Ammon's horn (tissue), 1 donor: Measurements from ENCODE around the gene OTOG.

Experiments used
- DNase-seq: peaks from one replicate; pipeline ENCODE4 v3.0.0-alpha.2; 2016; ENCODE audit warnings: low spot score

Gene OTOG

DNA sequence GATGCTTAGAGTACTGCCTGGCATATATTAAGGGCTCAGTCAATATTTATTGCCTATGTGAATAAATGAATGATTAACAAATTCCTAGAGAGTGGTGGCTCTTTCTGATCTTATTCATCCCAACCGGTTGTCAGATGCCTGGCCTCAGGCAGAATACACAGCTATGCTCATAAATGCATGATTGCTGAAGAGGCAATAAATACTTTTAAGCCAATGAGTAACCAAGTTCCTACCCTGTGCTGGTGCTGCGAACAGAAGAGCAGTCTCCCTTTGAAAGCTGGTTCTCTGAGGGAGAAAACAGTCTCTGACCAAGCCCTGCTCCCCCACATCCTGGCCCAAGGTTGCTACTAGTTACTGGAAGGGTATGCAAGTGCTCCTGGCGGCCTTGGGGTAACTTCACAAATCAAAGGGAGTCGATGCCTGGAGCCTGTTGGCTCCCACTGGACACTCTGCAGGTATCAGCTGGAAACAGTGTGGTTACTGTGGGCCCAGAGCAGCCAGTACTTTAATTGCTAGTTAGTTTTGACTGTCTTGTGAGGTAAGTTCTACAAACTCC lies 5.7 kb upstream of the OTOG start:
- DNase-seq = no peak

DNA sequence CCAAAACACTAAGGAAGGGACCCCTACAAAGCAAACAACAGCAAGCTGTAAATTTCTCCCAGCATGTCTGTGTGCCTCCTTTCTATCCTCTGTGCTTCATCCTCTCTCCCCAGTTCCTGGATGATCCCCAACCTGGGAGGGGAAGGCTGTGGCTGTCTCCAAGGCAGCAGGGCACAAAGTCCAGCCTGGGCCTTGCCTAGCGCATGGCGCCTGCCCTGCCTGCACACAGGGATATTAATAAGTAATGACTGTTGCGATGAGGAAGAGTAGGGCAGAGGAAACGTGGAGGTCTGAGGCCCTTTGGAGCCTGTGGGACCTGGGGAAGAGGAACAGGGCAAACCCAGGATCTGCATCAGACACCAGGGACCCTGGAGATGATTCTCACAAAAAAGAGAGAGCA lies 4.8 kb upstream of the OTOG start:
- no peak for DNase-seq

DNA sequence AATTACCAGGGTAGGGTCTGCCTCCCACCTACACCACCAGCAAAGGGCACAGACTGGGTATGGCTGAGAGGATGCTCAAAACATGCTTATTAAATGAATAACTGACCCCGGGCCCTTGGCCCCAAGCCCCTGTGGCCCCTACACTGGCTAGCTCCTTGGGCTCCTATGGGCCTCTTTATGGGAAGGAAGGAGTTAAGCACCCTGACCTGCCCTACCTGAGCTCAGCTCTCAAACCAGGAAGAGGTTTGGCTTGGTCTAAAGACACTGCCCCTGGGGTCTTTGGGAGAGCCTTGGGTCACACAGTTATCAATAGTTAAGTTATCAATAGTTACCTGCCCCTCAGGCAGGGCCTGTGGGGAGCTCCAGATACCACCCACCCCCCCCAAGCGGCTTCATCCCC lies 4.0 kb upstream of the OTOG start:
- DNase-seq = no peak

DNA sequence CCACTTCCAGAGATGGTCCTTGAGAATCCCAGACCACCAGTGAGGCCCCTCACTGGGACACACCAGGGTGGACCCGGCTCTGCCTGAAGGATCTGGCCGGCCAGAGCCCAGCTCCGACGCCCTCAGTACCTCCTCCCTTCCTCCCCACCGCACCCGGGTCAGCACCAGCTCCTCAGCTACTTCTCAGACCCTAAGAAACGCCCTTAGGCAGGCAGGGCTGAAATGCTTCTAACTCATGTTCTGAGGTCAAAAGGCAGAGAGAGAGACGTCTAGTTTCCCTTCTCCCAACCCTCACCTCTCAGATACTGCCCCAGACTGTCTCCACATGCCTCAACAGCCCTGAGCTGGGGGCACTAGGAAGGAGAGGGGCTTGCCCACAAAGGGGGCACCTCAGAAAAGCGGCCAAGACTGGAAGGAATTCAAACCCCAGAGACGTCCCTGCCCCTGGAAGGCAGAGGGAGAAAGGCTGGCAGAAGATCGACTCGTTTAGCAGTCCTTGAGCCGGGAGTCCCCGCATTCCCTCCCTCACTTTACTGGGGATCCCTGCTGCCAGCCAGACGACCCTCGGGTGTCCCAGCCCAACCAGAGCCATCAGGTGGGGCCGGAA lies 3.4 kb upstream of the OTOG start:
- DNase-seq = no peak

DNA sequence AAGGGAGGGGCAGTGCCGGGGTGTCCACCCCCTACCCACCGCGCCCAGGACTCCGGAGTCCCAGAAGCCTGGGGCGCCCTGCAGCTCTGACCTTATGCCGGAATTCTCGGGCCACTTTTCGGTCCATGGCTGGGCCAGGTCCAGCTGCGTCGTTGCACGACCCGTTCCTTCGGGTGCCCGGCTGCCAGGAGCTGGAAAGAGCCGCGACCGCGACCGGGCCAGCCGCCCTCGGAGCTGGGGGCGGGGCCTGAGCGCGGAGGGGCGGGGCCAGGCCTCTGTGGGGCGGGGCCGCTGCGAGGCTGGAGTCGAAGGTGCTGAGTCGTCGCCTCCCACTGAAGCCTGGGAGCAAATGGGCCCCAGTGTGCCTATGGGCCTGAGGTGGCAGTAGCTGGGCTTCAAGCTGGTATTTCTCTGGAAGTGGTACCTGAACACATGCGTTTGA lies 2.9 kb upstream of the OTOG start, which contains the start of gene USH1C:
Gene USH1C (minus strand): TSS at position 236 of the 442 bp plus-strand sequence. CDS start 109 bp downstream, at position 127.
- DNase-seq = no peak

DNA sequence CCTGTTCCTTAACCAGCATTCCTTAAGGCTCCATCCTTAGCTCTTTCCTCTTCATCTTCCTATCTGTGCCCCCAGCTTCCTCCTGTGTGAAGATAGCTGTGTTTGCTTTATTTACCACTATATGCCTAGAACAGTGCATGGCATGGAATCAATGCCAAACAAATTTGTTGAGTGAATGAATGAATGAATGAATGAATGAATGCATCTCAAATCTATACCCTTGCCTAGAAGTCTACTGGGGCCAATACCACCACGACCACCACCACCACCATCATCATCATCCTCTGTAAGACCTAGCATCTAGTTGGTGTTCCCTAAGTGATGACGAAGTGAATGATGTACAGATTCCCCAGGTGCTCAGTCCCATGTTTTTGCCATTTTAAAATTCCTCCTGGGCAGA lies 819 bp upstream of the OTOG start:
- DNase-seq = no peak

DNA sequence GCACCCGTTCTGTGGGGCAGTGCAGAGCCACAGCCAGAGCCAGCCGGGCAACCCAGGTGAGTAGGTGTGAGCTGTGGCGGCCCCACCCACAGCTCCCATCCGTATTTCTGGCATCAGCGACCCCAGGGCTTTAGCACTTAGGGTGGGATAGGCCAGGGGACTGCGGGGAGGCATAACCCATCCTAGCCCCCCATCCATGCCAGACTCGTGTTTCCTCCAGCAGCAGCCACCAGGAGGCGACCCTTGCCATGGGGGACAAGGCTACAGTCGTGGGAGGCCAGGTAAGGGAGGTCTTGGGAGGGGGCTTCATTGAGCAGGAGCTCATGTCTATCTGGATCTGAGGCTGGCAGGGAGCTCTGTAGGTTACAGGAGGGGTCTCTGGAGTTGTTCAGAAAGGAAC lies 873 bp downstream of the OTOG start:
- DNase-seq = no peak

DNA sequence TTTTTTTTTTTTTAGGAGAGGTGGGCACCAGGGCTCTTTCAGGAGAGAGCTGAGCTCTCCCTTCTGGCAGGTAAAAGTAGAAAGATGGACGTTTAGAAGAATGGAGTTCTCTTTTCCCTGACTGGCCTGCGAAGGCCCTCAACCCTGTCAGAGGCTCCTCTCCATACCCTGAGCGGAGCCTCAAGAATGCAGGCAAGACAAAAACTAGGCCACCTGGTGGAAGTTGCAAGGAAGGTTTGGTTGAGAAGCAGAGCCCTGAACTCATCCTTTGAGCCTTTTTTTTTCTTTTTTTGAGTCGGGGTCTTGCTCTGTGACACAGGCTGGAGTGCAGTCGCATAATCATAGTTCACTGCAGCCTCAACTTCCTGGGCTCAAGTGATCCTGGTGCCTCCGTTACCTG lies 1.4 kb downstream of the OTOG start:
- DNase-seq = no peak

DNA sequence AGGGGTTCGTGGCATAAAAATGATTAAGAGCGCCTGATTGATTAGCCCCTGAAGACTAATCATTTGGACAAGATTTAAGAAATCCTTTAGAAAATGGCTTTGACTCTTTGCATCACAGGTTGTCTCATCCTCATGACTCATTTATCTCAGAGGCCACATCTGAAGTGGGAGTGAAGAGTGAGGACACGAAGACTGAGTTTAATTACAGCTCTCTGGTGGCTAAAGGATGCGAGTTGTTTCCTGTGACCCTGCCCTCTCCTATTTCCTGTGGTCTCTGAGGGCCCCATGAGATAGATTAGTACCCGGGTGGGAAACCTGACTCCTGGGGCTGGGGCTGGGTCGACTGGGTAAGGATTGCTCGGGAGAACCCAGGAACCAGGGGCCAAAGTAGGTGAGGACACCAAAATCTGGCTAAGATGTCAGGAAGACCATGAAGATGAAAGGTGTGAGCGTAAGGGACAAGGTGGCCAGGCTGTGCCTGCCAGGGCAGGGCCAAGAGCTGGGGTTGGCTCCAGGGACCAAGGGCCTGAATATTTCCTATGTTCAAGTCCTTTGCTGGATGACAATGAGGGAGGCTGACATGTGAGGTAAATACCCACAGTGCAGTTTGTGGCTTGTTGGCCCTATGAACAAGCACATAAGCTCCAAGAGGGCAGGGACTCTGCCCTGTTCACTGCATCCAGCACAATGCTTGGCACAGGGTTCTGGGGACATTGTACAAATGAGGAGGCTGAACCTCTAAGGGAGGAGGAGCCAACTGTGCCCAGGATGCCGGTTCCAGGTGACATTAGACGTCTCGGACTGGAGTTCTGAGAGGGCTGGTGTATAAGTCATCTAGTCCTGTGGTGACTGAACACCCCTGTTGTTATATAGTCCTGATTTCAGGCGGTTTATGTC lies 3.6 kb downstream of the OTOG start:
- no peak for DNase-seq

DNA sequence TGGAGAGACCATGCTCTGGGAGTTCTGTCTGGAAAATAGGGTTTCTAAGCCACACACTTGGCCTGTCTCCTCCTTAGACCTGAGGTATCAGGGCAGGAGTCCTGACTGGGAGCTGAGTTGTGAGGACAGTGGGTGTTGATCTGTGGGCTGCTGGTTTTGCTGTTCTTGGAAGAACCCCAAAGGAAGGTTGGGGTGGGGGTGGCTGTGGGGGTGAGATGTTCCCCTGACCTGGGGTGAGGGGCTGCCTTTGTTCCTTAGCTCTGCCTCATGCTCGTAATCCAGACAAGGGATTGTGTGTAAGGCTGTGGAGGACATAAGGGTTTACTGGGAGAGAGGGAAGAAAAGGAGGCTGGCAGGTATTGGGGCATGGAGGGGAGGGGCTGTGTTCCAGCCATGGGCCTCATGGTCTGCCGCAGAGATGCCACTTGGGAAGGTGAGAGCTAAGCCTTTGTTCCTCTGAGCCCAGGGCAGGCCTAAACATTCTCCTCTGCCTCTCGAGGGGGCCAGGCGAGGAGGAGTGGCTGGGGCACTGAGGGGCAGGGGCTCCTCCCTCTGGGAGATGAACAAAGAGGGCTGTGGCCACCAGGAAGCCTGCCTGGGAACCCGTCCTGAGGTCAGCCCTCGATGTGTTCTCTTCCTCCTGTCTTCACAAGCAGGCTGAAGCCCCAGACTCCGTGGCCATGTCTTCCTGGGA lies 4.4 kb downstream of the OTOG start:
- DNase-seq = no peak

DNA sequence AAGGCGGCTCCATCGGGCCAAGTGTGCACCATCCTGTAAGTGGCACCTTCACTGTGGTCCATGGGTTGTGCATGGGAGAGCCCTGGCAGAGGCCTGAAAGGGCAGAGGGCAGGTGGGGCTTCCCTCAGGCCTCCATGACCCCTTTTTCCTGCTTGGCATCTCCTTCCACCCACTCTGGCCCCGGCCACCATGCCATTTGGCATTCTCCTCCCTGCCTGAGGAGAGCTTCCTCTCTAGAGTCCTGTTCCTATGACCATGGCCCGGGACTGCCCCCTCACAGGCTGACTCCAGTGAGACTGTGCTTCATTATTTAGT lies 4.9 kb downstream of the OTOG start:
- no peak for DNase-seq

DNA sequence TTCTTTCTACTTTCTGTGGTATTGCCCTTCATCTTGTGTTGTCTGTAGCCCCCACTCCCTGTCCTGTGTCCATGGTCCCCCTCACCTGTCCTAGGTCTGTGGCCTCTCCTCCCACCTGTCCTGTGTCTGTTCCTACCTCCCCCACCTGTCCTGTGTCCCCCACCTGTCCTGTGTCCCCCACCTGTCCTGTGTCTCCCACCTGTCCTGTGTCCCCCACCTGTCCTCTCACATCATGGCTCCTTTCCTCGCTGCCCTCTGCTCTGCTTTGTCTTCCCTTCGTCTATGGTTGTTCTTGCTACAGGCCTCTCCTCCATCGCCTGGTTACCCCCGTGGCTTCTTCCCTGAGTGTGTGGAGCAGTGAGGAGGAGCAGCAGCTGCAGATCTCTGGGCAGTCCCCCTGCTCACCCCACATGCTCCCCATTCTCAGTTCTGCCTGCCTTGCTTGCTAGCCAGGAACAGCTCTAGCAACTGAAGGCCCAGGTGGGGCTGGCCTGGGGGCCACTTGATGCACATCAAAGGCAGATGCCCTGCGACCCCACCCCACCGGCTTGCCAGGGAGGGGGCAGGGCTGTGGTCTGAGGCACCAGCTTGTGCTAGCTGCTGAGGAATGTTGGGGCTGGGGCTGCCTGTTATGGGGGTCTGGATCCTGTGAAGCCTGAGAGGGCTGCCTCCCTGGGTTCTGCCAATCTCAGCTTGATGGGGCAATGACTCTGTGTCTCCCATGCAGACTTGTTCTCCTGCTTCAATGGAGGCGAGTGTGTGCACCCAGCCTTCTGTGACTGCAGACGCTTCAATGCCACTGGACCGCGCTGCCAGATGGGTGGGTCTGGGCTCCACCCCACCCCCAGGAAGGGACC lies 5.6 kb downstream of the OTOG start:
- no peak for DNase-seq

DNA sequence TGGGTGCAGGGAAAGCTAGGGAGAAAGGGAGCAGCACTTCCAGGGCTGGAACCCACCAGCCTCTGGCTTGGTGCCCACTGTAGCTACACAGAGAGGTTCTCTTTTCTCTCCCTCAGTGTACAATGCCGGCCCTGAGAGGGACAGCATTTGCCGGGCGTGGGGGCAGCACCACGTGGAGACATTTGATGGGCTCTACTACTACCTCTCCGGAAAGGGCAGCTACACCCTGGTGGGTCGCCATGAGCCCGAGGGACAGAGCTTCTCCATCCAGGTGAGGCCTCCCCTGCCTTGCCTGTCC lies 6.1 kb downstream of the OTOG start:
- DNase-seq = no peak

DNA sequence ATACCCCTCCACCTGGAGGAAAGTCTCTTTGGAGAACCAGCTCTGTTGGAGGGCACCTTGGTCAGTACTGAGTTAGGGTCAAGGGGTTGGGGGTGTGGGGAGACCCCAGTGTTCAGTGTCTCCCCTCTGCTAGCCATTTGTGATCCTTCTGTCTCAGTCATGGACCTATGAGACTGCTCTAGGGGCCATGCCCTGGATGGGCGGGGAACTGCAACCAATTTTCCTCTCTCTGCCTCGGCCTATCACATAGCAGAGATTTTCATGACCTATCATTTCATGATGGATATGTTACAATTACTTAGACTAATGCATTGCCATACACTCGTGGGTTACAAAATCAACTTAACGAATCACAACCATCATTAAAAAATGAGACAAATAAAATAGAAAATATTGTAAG lies 7.4 kb downstream of the OTOG start:
- DNase-seq = no peak

DNA sequence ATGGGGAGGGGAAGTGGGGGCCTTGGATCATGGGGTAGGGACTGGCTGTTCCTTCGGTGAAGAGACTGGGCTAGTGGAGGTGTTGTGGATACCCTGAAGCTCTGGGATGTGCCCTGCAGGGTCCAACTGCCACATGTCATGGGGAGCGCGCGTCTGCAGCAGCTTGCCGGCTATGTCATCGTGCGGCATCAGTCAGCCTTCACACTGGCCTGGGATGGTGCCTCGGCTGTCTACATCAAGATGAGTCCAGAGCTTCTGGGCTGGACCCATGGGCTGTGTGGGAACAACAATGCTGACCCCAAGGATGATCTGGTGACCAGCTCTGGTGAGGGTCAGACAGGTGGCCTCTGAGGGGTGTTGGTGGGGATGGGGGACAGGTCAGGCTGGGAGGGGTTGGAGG lies 9.9 kb downstream of the OTOG start:
- DNase-seq = no peak

DNA sequence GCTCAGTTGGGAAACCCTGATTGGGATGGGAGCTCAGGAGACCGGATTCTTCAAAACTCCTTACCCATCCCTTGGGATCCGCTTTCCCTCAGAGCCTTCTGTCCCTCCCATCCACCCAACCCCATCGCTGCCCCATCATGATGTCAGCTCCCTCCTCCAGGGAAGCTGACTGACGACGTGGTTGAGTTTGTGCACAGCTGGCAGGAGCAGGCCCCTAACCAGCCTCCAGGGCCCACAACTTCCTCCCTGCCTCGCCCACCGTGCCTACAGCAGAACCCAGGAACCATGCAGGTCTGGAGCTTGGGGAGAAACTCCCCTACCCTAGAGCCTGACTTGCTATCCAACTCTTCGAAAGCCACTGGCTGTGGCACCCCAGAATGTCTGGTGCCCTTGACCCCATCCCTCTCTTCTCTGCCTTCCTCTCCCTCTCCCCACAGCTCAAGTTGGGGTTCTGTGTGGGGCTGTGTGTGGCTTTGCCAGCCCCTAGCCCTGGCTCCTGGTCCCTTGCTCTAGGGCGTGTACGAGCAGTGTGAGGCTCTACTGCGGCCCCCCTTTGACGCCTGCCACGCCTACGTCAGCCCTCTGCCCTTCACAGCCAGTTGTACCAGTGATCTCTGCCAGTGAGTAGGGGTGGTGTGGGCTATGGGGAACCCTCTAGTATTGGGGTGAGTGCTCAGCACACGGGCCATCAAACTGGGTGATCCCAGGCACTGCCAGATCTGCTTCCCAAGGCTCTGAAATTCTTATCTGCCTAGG lies 11.1 kb downstream of the OTOG start:
- no peak for DNase-seq

DNA sequence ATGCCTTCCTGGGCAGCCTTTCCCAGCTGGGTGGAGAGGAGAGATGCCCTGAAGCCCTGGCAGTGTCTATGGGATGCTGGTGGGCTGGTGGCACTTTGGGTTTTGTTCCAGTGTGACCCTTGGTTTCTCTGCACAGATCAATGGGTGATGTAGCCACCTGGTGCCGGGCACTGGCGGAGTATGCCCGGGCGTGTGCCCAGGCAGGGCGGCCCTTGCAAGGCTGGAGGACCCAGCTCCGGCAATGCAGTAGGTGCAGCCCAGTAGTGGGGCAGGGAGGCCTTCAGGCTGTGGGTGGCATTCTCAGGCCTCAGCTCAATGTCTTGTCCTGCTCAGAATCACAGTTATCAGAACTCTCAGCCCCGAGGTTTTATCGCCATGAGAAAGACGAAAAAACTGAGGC lies 11.9 kb downstream of the OTOG start:
- no peak for DNase-seq

DNA sequence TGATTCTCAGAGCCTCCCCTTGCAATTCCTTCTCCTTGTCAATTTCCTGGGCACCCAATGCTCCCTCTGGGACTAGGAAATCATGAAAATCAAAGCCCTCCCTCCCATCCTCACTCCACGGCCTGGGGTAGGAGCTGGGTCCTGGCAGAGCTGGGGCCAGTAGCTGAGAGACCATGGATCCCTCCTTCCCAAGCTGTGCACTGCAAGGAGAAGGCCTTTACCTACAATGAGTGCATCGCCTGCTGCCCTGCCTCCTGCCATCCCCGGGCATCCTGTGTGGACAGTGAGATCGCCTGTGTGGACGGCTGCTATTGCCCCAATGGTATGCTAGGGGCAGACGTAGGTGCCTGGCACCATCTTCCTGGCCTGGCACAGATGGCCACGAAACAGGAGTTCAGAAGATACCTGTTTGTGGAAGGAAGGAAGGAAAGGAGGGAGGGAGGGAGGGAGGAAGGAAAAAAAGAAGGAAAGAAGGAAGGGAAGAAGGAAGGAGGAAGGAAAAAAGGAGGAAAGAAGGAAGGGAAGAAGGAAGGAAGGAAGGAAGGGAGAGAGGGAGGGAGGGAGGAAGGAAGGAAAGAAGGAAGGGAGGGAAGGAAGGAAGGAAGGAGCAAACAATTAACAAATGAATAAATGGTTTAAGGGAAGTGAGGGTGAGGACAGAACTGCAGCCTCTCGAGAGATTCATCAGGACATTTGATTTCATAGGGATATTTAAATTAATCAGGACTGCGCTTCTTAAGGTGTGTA lies 12.5 kb downstream of the OTOG start:
- DNase-seq = no peak

DNA sequence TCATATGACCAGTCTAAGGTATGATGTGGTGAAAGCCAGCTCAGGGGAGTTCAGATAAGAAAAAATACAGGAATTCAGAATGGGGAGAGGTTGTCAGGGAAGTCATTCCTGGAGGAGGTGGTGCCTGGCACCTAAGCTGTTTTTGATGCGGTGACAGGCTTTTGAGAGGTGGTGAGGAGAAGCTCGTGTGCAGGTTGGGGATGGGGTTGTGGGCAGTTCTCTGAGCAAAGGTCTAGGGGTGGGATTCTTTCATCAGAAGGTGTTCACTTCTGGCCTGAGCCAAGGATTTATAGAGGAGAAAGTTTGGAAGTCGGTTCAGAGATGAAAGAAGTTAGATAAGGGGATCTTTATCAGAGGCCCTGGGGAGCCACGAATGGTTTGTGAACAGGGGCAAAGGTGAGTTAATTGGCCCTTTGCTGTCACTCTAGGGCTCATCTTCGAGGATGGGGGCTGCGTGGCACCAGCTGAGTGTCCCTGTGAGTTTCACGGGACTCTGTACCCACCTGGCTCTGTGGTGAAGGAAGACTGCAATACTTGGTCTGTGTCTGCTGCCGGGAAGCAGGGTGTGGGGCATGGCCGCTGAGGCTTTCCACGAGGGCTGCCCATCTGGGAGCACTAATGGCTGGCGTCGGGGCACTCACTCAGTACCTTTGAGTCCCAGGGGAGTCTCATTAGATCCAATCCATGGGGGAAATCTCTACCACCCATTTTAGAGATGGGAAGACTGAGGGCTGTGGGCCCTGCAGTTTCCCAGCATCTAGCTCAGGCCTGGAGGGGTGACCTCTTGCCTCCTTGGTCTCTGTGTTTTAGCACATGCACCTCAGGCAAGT lies 13.4 kb downstream of the OTOG start:
- no peak for DNase-seq

DNA sequence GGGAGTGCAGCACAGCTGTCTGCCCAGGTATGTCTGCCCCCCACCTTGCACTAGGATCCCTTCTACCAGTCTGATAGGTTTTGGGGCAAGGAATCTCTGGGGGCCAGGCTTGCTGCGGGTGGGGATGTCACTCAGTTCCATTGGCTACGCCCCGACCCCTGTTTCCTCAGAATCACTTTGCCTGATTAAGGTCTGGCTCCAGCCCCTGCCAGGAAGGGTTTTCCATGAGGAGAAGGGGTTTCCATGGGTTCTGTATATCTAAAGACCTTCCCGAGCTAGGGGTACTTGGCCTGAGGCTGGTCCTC lies 14.0 kb downstream of the OTOG start:
- DNase-seq = no peak
